Nephron (organoid): ENCODE data around the gene FIP1L1.

Experiments used
- H3K27ac Mint-ChIP-seq, 3 experiments: 2 replicates each; pipeline ENCODE4 v1.8.0; 2020; ENCODE audit warnings: mixed read lengths in 3 of 3, mild to moderate bottlenecking in 2 of 3, moderate library complexity in 1 of 3
- H3K27me3 Mint-ChIP-seq: 2 replicates; pipeline ENCODE4 v1.8.0; 2021; ENCODE audit warnings: low read depth, mild to moderate bottlenecking, moderate library complexity, mixed read lengths
- H3K36me3 Mint-ChIP-seq: 2 replicates; pipeline ENCODE4 v1.8.0; 2020; ENCODE audit warnings: low read depth, mixed read lengths
- H3K4me1 Mint-ChIP-seq: 2 replicates; pipeline ENCODE4 v1.8.0; 2020; ENCODE audit warnings: mixed read lengths
- H3K4me3 Mint-ChIP-seq, 3 experiments: 2 replicates each; pipeline ENCODE4 v1.8.0; 2020; ENCODE audit warnings: mild to moderate bottlenecking in 3 of 3, mixed read lengths in 3 of 3, moderate library complexity in 2 of 3
- H3K9me3 Mint-ChIP-seq: 2 replicates; pipeline ENCODE4 v1.8.0; 2020; ENCODE audit warnings: mixed read lengths
- CTCF ChIP-seq, 3 experiments: fragments of 200-600 bp; sonication (generic); IDR thresholded peaks; one replicate each; pipeline ENCODE4 v1.5.0; 2021; ENCODE audit warnings: antibody characterized with exemption in 3 of 3; ENCODE audit not compliant: unreplicated experiment in 3 of 3

Gene FIP1L1

GRCh38 chr4:53502094-53502493 lies 124.7 kb downstream of the FIP1L1 start:
- Mint-ChIP-seq H3K4me1 (peaks cover 59% of the 10 kb centered on the region), H3K4me3 (no peak overlapping the region), H3K9me3 (no peaks in the 10 kb centered on the region), H3K36me3 (peaks cover 5% of the 10 kb centered on the region), H3K27ac (peak overlapping the region in 1 of 3 experiments; percentile 10), H3K27me3 (no peaks in the 10 kb centered on the region)
- no peak for TF ChIP-seq CTCF (IDR thresholded peaks at IDR 0.05; ENCODE audit: unreplicated experiment in 3 of 3)

GRCh38 chr4:53505947-53506346 lies 128.5 kb downstream of the FIP1L1 start:
- Mint-ChIP-seq H3K4me3 (no peak overlapping the region), H3K4me1 (peaks cover 38% of the 10 kb centered on the region), H3K9me3 (no peaks in the 10 kb centered on the region), H3K36me3 (peaks cover 5% of the 10 kb centered on the region), H3K27ac (peak overlapping the region in 1 of 3 experiments; percentile 12), H3K27me3 (no peaks in the 10 kb centered on the region)
- no peak for TF ChIP-seq CTCF (IDR thresholded peaks at IDR 0.05; ENCODE audit: unreplicated experiment in 3 of 3)

GRCh38 chr4:53507058-53507457 lies 129.6 kb downstream of the FIP1L1 start:
- TF ChIP-seq CTCF (IDR thresholded peaks at IDR 0.05; ENCODE audit: unreplicated experiment in 3 of 3) = no peak
- H3K4me3 Mint-ChIP-seq = no peak overlapping the region
- no peaks in the 10 kb centered on the region for H3K27me3 Mint-ChIP-seq
- peaks cover 43% of the 10 kb centered on the region for H3K4me1 Mint-ChIP-seq
- H3K27ac Mint-ChIP-seq = peak overlapping the region in 2 of 3 experiments; percentile 27 to 75
- peaks cover 5% of the 10 kb centered on the region for H3K36me3 Mint-ChIP-seq
- no peaks in the 10 kb centered on the region for H3K9me3 Mint-ChIP-seq

- peaks cover 47% of the 10 kb centered on the region for H3K4me1 Mint-ChIP-seq
Measured at GRCh38 chr4:53507671-53508286, 130.3 kb downstream of the FIP1L1 start.

GRCh38 chr4:53508446-53508845 lies 131.0 kb downstream of the FIP1L1 start:
- H3K27ac Mint-ChIP-seq = peak overlapping the region in 1 of 3 experiments; percentile 69
- H3K36me3 Mint-ChIP-seq = no peaks in the 10 kb centered on the region
- H3K27me3 Mint-ChIP-seq = no peaks in the 10 kb centered on the region
- H3K4me1 Mint-ChIP-seq = peaks cover 48% of the 10 kb centered on the region
- no peak overlapping the region for H3K4me3 Mint-ChIP-seq
- TF ChIP-seq CTCF (IDR thresholded peaks at IDR 0.05; ENCODE audit: unreplicated experiment in 3 of 3) = no peak
- peaks cover 1% of the 10 kb centered on the region for H3K9me3 Mint-ChIP-seq

More at GRCh38 chr4:53507671-53508286, 130.3 kb downstream of the FIP1L1 start:
- H3K27me3 Mint-ChIP-seq = no peaks in the 10 kb centered on the region
- peaks cover 5% of the 10 kb centered on the region for H3K36me3 Mint-ChIP-seq
- H3K4me3 Mint-ChIP-seq = peak overlapping the region in 1 of 3 experiments; percentile 7
- TF ChIP-seq CTCF (IDR thresholded peaks at IDR 0.05; ENCODE audit: unreplicated experiment in 3 of 3) = no peak
- H3K27ac Mint-ChIP-seq = peak overlapping the region; percentile 27 to 75 (median 69)
- no peaks in the 10 kb centered on the region for H3K9me3 Mint-ChIP-seq

- peaks cover 2% of the 10 kb centered on the region for H3K9me3 Mint-ChIP-seq
- TF ChIP-seq CTCF (IDR thresholded peaks at IDR 0.05; ENCODE audit: unreplicated experiment in 3 of 3) = no peak
- H3K27me3 Mint-ChIP-seq = no peaks in the 10 kb centered on the region
- peak overlapping the region; percentile 32 to 71 (median 65) for H3K27ac Mint-ChIP-seq
- H3K4me1 Mint-ChIP-seq = peaks cover 49% of the 10 kb centered on the region
- no peaks in the 10 kb centered on the region for H3K36me3 Mint-ChIP-seq
- H3K4me3 Mint-ChIP-seq = no peak overlapping the region
Measured at GRCh38 chr4:53510321-53510720, 132.9 kb downstream of the FIP1L1 start.
